HEK293T (cell line): Measurements from ENCODE around the gene TRIM41.
"Not testable (repeated sequence)": the region's sequence is repeated elsewhere in the genome, so short reads cannot be mapped to it uniquely, and the experiment has no call there.

Source experiments
- CTCF ChIA-PET: fragments of 350-600 bp; formaldehyde crosslinking; extraction: SDS; loops from one replicate; lab custom pipeline; 2021; ENCODE audit warnings: antibody characterized with exemption, inconsistent platforms; lab: Yijun Ruan, JAX
- POLR2A ChIA-PET: fragments of 350-600 bp; formaldehyde crosslinking; extraction: SDS; loops from one replicate; lab custom pipeline; 2020; ENCODE audit warnings: antibody characterized with exemption, inconsistent platforms; lab: Yijun Ruan, JAX
- DNase-seq: peaks from one replicate; pipeline ENCODE4 v3.0.0; 2012; ENCODE audit warnings: mixed read lengths; ENCODE audit errors: extremely low spot score
- ARNT ChIP-seq: fragments of 450-650 bp; IDR thresholded peaks from 2 replicates; pipeline ENCODE4 v1.6.1; 2017; ENCODE audit warnings: mild to moderate bottlenecking
- BHLHE40 ChIP-seq: fragments of 450-650 bp; IDR thresholded peaks from 2 replicates; pipeline ENCODE4 v1.6.1; 2016; ENCODE audit warnings: mild to moderate bottlenecking, moderate library complexity, borderline replicate concordance
- CTBP1 ChIP-seq: fragments of 450-650 bp; IDR thresholded peaks from 2 replicates; pipeline ENCODE4 v1.6.1; 2016; ENCODE audit warnings: borderline replicate concordance
- ELF4 ChIP-seq: fragments of 450-650 bp; IDR thresholded peaks from 2 replicates; pipeline ENCODE4 v1.6.1; 2017; ENCODE audit warnings: antibody characterized with exemption
- FOXA1 ChIP-seq: fragments of 450-650 bp; IDR thresholded peaks from 2 replicates; pipeline ENCODE4 v1.6.1; 2016; ENCODE audit warnings: mild to moderate bottlenecking
- FOXK2 ChIP-seq: fragments of 450-650 bp; IDR thresholded peaks from 2 replicates; pipeline ENCODE4 v1.6.1; 2016; ENCODE audit warnings: mild to moderate bottlenecking
- FOXM1 ChIP-seq: fragments of 450-650 bp; IDR thresholded peaks from 2 replicates; pipeline ENCODE4 v1.6.1; 2017; ENCODE audit warnings: mild to moderate bottlenecking, borderline replicate concordance
- HDGF ChIP-seq: fragments of 450-650 bp; IDR thresholded peaks from 2 replicates; pipeline ENCODE4 v1.6.1; 2017; ENCODE audit warnings: antibody characterized with exemption, borderline replicate concordance
- L3MBTL2 ChIP-seq: fragments of 450-650 bp; conservative IDR thresholded peaks from 2 replicates; pipeline ENCODE4 v1.6.1; 2016; ENCODE audit warnings: mild to moderate bottlenecking
- LEF1 ChIP-seq: fragments of 450-650 bp; IDR thresholded peaks from 2 replicates; pipeline ENCODE4 v1.6.1; 2017; ENCODE audit warnings: mild to moderate bottlenecking, borderline replicate concordance
- NFRKB ChIP-seq: fragments of 450-650 bp; IDR thresholded peaks from 2 replicates; pipeline ENCODE4 v1.6.1; 2016; ENCODE audit warnings: mild to moderate bottlenecking, moderate library complexity
- PKNOX1 ChIP-seq: fragments of 450-650 bp; IDR thresholded peaks from 2 replicates; pipeline ENCODE4 v1.6.1; 2016
- SP1 ChIP-seq: fragments of 450-650 bp; IDR thresholded peaks from 2 replicates; pipeline ENCODE4 v1.6.1; 2017
- SUZ12 ChIP-seq: fragments of 450-650 bp; IDR thresholded peaks from 2 replicates; pipeline ENCODE4 v1.6.1; 2016; ENCODE audit warnings: mild to moderate bottlenecking
- TARDBP ChIP-seq: fragments of 450-650 bp; IDR thresholded peaks from 2 replicates; pipeline ENCODE4 v1.6.1; 2016
- ZNF384 ChIP-seq: fragments of 450-650 bp; IDR thresholded peaks from 2 replicates; pipeline ENCODE4 v1.6.1; 2016

The TRIM41 gene

DNA sequence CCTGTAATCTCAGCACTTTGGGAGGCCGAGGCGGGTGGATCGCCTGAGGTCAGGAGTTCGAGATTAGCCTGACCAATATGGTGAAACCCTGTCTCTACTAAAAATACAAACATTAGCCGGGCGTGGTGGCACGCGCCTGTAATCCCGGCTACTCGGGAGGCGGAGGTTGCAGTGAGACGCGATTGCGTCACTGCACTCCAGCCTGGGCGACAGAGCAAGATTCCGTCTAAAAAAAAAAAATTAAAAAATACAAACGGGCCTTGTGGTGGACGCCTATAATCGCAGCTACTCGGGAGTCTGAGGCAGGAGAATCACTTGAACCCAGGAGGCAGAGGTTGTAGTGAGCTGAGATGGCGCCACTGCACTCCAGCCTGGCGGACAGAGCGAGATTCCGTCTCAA, 14.1 kb upstream of the TRIM41 start:
- DNase-seq, CTCF ChIA-PET: not testable (repeated sequence)
- POLR2A ChIA-PET, result interaction anchor here (2.5 to 7.6 kb wide), 2 partner anchors 18 to 36 kb away, joined by 14 to 164 read pairs; no protein-coding TSS in a partner anchor
- TF ChIP-seq ZNF384, result 0 out of 2 replicates have a peak, but pooled peaks have one; percentile 5

GRCh38 chr5:181210148-181210547, 12.9 kb upstream of the TRIM41 start:
- TF ChIP-seq ZNF384, result 0 out of 2 replicates have a peak, but pooled peaks have one; percentile 19
- DNase-seq, CTCF ChIA-PET: not testable (repeated sequence)
- POLR2A ChIA-PET, result interaction anchor here (1.5 to 1.8 kb wide), 2 partner anchors 13 to 18 kb away, joined by 6 to 8 read pairs; partner anchors contain the start of gene TRIM41

- POLR2A ChIA-PET, result interaction anchor here (1.5 to 1.8 kb wide), 2 partner anchors 13 to 19 kb away, joined by 6 to 8 read pairs; partner anchors contain the start of gene TRIM41
- CTCF ChIA-PET, DNase-seq: not testable (repeated sequence)
Observed at GRCh38 chr5:181210698-181211097, 12.4 kb upstream of the TRIM41 start.

DNA sequence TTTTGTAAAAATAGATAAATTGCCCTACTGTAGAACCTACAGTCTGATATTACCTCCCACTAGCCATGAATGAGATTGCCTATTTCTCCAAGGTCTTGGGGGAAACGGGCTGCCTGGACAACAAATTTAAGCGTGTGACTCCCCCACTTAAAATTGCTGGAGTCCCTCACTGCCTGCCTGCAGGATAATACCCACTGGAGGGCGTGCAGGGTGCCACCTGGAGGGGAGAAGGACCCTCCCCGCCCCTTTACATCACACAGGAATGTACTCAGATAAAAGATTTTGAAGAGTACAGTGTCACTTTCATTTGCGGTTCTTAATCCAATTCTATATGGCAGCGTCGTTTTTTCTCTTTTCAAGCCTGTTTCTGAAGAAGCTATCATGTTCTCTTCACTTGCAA, 11.9 kb upstream of the TRIM41 start:
- POLR2A ChIA-PET, result interaction anchor here (1.0 to 1.8 kb wide), 3 partner anchors 12 to 33 kb away, joined by 3 to 8 read pairs (median 6); partner anchors contain the start of gene TRIM41
- no peak for DNase-seq
- TF ChIP-seq CTBP1 (no peak), FOXA1 (no peak), HDGF (no peak), PKNOX1 (no peak), TARDBP (no peak), FOXK2 (no peak), NFRKB (no peak), SUZ12 (no peak), ELF4 (no peak), BHLHE40 (no peak), ARNT (no peak), LEF1 (no peak), L3MBTL2 (no peak), SP1 (no peak), ZNF384 (no peak), FOXM1 (no peak)
- CTCF ChIA-PET, result no interaction called here

GRCh38 chr5:181212080-181212479, 11.0 kb upstream of the TRIM41 start:
- CTCF ChIA-PET, result interaction anchor here (1.1 kb wide), 1 partner anchor 27 kb away, joined by 4 read pairs; no protein-coding TSS in a partner anchor

DNA sequence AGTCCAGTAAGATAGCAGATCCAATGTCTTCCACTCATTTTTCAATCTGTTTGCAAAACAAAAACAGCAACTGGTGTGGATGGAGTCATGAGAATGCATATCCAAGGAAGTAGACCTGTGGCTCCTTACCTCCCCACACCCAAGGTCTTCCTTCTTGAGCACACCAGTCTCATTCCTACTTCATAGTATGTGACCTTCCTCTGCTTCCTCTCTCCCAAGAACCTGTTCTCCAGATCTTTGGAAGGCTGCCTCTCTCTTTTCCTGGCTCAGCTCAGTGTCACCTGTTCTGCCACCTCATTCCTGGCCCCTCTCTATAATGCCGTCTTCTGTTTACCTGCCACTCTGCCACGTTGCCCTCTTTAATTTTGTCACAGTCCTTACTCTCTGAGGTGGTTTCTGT, 10.1 kb upstream of the TRIM41 start:
- ChIA-PET POLR2A (interaction anchor here (0.6 to 1.7 kb wide), 2 partner anchors 11 to 28 kb away, joined by 3 to 6 read pairs; no protein-coding TSS in a partner anchor), CTCF (interaction anchor here (0.7 to 1.1 kb wide), 2 partner anchors 28 to 43 kb away, joined by 3 to 4 read pairs; no protein-coding TSS in a partner anchor)
- TF ChIP-seq FOXK2 (no peak), FOXA1 (no peak), ZNF384 (no peak), TARDBP (no peak), LEF1 (no peak), SP1 (no peak), FOXM1 (no peak), PKNOX1 (no peak), HDGF (no peak), ELF4 (no peak), CTBP1 (no peak), ARNT (no peak)
- no peak for DNase-seq

More at GRCh38 chr5:181212080-181212479, 11.0 kb upstream of the TRIM41 start:
- no peak for DNase-seq
- POLR2A ChIA-PET, result interaction anchor here (1.0 to 1.7 kb wide), 2 partner anchors 28 to 32 kb away, joined by 3 to 6 read pairs; no protein-coding TSS in a partner anchor
- no peak for TF ChIP-seq HDGF
- TF ChIP-seq SUZ12, result no peak
- no peak for TF ChIP-seq FOXA1
- no peak for TF ChIP-seq L3MBTL2
- no peak for TF ChIP-seq PKNOX1
- no peak for TF ChIP-seq SP1

- DNase-seq, CTCF ChIA-PET, POLR2A ChIA-PET: not testable (repeated sequence)
- TF ChIP-seq ZNF384, result 0 out of 2 replicates have a peak, but pooled peaks have one; percentile 17
Observed at GRCh38 chr5:181214249-181214648, 8.8 kb upstream of the TRIM41 start.
